ENCODE results near the gene RPS17.

DNA sequence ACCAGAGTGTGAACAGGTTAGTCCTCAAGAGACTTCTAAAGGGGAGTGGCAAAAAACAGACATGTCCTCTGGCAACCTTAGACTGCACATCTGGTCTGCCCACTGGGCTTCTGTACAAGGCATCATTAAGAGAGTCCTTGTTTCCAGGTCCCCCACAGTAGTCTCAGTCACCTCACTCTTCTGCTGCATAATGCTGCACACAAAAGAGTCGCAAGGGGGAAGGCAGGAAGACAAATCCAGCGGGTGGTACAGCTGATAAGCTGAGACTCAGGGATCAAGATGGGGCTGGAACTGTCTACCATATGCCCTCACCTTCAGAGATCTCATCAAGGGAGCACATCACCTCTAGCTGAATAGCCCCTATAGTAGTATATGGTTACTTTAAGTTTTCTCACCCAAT lies 27.4 kb upstream of the RPS17 start:
- TF ChIP-seq POLR2A (IDR thresholded peaks at IDR 0.05) (no peak), POLR2AphosphoS5 (IDR thresholded peaks at IDR 0.05) (no peak)

Data from gastroesophageal sphincter (tissue), 2 donors.